ENCODE data around the gene OPRPN. TPM values are rescaled to one million over a fixed set of nuclear protein-coding genes. Genes with fewer than 3 reads are reported as not detected.

OPRPN gene
- polyA plus RNA-seq (2011; rRNA removed) (not detected in 2 replicates), polyA minus RNA-seq (2011; rRNA and poly(A)+ RNA removed) (not detected in 2 replicates)

DNA sequence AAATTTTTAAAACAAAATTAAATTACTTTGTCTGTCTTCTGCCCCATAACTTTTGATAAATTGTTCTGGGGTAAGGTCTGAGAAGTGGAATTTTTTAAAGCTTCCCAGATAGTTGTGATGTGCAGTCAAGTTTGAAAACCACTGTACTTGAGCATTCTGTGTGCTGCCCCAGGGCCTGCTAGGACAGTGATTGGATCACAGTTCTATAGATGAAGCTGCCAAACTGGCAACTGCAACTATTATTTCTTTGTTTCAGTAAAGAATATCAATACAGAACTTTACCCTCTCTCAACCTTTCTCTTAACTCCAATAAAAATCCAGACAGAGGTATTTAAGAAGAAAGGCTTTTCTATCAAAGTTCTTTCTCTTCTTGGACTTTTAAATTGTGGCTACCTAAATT, at the start of gene OPRPN:
TSS of gene OPRPN (plus strand) at position 361 of the 400 bp plus-strand sequence. CDS start 1,346 bp downstream, outside the sequence.
- Histone ChIP-seq H3K36me3 (ENCODE audit: control insufficient read depth, insufficient read depth, low read length) (no peaks in the 10 kb centered on the region), H3K4me3 (ENCODE audit: low read depth, low read length) (no peak within 1 kb of the TSS), H3K27me3 (ENCODE audit: control insufficient read depth, insufficient read depth, low read length) (no peaks in the 10 kb centered on the region)
- no peak for DNase-seq (ENCODE audit: low read depth)
- TF ChIP-seq, protein P1, sequence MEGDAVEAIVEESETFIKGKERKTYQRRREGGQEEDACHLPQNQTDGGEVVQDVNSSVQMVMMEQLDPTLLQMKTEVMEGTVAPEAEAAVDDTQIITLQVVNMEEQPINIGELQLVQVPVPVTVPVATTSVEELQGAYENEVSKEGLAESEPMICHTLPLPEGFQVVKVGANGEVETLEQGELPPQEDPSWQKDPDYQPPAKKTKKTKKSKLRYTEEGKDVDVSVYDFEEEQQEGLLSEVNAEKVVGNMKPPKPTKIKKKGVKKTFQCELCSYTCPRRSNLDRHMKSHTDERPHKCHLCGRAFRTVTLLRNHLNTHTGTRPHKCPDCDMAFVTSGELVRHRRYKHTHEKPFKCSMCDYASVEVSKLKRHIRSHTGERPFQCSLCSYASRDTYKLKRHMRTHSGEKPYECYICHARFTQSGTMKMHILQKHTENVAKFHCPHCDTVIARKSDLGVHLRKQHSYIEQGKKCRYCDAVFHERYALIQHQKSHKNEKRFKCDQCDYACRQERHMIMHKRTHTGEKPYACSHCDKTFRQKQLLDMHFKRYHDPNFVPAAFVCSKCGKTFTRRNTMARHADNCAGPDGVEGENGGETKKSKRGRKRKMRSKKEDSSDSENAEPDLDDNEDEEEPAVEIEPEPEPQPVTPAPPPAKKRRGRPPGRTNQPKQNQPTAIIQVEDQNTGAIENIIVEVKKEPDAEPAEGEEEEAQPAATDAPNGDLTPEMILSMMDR (IDR thresholded peaks at IDR 0.05; ENCODE audit: insufficient read depth, low read depth, low read length): no peak
- ChIA-PET POLR2A (no interaction called here), CTCF (interaction anchor here (0.8 kb wide), 1 partner anchor 466 kb away, joined by 3 read pairs; no protein-coding TSS in a partner anchor)

GRCh38 chr4:70356185-70356584, 41.6 kb upstream of the OPRPN start:
- CTCF ChIA-PET: no interaction called here
- Histone ChIP-seq H3K4me3 (ENCODE audit: low read depth, low read length) (no peak overlapping the region), H3K36me3 (ENCODE audit: control insufficient read depth, insufficient read depth, low read length) (no peaks in the 10 kb centered on the region), H3K27me3 (ENCODE audit: control insufficient read depth, insufficient read depth, low read length) (no peaks in the 10 kb centered on the region)
- POLR2A ChIA-PET: no interaction called here
- DNase-seq (ENCODE audit: low read depth): no peak
- TF ChIP-seq, protein P1 (IDR thresholded peaks at IDR 0.05; ENCODE audit: insufficient read depth, low read depth, low read length): no peak

DNA sequence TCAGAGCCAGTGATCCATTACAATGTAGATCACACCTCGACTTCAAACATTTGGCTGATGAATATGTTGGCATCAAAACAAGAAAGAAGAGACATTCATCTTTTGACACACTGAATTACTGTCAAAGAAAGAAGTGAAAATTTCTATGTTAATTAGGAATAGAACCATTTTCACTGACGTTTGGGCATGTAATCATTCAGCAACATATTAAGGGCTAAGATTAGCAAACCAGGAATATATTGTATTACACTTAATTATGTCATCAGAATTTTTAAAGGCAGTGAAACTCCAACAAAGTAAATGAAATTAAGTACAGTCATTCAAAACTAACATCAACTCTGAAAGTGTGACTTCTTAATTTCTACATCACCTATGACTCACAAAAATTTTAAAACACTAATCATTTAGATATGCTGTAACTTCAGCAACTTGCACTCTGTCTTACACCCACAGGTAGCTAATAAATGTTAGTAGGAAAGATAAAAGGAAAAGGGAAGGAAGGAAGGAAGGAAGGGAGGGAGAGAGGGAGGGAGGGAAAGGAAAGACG, 38.6 kb upstream of the OPRPN start:
- Histone ChIP-seq H3K4me3 (ENCODE audit: low read depth, low read length) (no peak overlapping the region), H3K36me3 (ENCODE audit: control insufficient read depth, insufficient read depth, low read length) (no peaks in the 10 kb centered on the region), H3K27me3 (ENCODE audit: control insufficient read depth, insufficient read depth, low read length) (no peaks in the 10 kb centered on the region)
- CTCF ChIA-PET: no interaction called here
- POLR2A ChIA-PET: no interaction called here
- TF ChIP-seq, protein P1 (IDR thresholded peaks at IDR 0.05; ENCODE audit: insufficient read depth, low read depth, low read length): no peak
- no peak for DNase-seq (ENCODE audit: low read depth)

DNA sequence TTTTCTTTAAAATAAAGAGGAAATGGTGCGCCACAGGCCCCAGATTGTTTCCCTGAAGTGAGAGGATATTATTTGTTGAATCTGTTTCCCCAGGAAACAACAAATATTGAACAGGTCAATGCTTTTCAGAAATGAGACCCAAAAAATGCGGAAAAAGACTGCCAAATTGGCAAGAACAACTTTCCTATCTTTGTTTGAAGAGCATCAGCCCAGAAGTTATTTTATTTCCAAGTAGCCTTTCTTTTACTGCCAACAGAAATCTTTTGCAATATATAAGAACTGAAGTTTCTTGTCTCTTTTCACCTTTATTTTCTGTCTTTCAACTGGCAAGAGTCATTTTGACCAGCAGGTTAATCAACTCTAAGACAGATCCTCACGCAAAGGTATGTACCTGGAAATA, 37.3 kb upstream of the OPRPN start, which contains the start of gene SMR3A:
TSS of gene SMR3A (plus strand) at position 301 of the 400 bp plus-strand sequence. CDS start 1,356 bp downstream, outside the sequence.
- no peak for DNase-seq (ENCODE audit: low read depth)

DNA sequence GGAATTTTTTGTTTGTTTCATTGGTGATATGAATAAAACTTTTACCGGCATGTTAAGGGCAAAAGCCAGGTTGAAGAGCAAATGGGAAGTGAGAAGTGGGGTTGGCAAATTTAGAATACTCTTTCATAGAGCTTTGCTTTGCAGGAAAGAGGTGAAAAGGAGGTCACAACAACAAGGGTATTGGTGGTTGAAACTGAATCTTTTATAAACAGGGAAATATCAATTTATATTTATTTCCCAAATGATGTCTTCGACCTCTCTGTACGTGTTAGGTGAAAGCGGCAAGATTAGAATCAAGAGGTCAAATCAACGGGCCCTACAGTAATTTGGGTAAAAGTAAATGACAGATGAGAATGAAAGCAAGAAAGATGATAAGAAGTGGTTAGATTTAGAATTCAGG, 33.7 kb upstream of the OPRPN start:
- POLR2A ChIA-PET: no interaction called here
- H3K27me3 ChIP-seq (ENCODE audit: control insufficient read depth, insufficient read depth, low read length): no peaks in the 10 kb centered on the region
- H3K36me3 ChIP-seq (ENCODE audit: control insufficient read depth, insufficient read depth, low read length): no peaks in the 10 kb centered on the region
- TF ChIP-seq, protein P1 (IDR thresholded peaks at IDR 0.05; ENCODE audit: insufficient read depth, low read depth, low read length): no peak
- H3K4me3 ChIP-seq (ENCODE audit: low read depth, low read length): no peak overlapping the region
- DNase-seq (ENCODE audit: low read depth): no peak
- CTCF ChIA-PET: no interaction called here

More for the DNA sequence above, 37.3 kb upstream of the OPRPN start, which contains the start of gene SMR3A:
- Histone ChIP-seq H3K27me3 (ENCODE audit: control insufficient read depth, insufficient read depth, low read length) (no peaks in the 10 kb centered on the region), H3K36me3 (ENCODE audit: control insufficient read depth, insufficient read depth, low read length) (no peaks in the 10 kb centered on the region), H3K4me3 (ENCODE audit: low read depth, low read length) (no peak within 1 kb of the TSS)
- TF ChIP-seq, protein P1 (IDR thresholded peaks at IDR 0.05; ENCODE audit: insufficient read depth, low read depth, low read length): no peak
- ChIA-PET CTCF (interaction anchor here (0.6 kb wide), 1 partner anchor 83 kb away, joined by 3 read pairs; no protein-coding TSS in a partner anchor), POLR2A (no interaction called here)

Measured in BJ (cell line).